CD4-positive, alpha-beta T cell treated with Interleukin-4 for 4 hours (primary cell): Measurements from ENCODE around the gene TBC1D26.
"Not testable (repeated sequence)": the region's sequence is repeated elsewhere in the genome, so short reads cannot be mapped to it uniquely, and the experiment has no call there.

Experiments used
- DNase-seq: peaks from one replicate; pipeline ENCODE4 v3.0.0-alpha.2; 2020

TBC1D26 gene

DNA sequence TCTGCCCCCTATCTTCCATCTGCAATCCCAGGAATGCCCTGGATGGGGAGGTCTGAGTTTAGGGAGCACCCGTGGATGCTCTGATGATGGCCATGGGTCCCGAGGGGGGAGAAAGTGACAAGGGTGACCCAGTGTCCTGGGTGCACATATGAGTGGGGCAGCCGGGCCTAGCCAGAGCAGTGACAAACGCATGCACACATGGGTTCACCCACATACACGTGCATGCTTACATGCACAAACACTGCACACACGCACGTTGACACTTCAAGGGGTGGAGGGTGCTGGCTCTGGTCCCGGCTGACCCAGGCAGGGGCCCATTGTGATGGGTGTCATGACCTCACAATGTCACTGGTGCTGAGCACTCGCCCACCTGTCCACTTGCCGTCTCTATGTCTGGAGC lies at the start of gene TBC1D26:
Gene TBC1D26 (plus strand): TSS at position 384 of the 400 bp plus-strand sequence. CDS start 3,066 bp downstream, outside the sequence.
- not testable (repeated sequence) for DNase-seq

DNA sequence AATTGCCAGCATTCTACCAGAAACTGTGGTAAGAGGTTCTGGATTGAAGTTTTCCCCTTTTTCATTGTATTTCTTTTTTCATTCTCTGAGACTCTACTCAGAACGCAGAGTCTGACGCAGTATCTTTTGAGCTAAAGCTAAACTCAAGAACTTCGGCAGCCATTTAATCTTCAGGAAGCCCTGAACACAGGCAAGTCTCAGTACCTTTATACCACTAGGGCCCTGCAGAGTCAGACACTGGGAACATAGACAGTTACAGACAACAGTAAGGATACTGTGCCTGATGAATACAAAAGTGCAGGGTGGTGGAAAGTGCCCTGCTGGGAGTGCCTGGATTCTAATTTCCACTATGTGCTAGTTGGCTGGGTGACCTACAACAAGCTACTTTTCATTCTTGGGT lies 48.9 kb upstream of the TBC1D26 start:
- DNase-seq = not testable (repeated sequence)

DNA sequence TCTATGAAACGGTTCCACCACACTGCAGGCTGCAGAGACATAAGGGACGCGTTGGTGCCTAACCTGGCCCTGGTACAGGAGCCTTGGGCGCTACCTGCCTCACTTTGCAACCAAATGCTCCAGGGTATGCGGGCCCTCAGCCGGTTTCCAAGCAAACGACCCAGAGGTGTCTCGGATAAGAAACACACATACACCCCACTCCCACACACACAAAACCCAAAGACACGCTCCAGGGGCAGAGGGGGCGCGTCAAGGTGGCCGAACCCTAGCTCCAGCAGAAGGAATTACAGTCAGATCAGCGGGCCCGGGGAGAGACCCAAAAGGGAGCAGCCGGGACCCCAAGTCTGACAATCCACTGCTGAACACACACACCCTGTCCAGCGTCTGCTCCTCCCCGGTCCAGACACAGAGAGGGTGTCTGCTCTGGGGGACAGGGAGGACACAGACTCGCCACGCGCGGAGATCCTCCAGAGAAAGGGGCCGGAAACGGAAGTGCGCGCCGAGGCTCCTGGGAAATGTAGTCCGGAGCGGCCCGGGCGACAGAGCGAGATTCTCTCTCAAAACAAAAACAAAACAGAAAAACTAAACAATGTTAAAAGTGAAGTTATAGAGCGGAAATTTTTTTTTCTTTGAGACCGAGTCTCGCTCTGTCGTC lies 48.1 kb upstream of the TBC1D26 start, which contains the start of gene TRIM16:
Gene TRIM16 (minus strand): TSS at position 488 of the 655 bp plus-strand sequence. CDS start 32,702 bp downstream, outside the sequence.
- DNase-seq = peak; percentile 75

DNA sequence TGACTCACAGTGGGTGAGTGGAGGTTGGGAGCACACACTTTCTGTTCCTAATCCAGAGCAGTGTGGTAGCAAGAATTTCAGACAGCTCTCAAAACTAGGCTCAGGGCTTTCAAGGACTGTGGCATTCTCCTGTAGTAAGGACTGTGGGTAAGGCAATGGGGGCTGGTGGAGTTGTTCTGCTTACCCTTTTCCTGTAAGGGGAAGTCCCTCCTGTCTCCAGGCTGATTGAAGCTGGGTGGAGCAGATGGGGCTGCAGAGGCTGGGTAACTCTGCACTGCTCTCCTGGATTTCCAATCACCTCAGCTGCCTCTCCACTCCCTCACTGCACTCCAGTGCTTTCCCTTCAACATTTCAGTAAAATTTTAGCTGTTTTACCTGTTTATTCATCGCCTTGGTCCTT lies 44.6 kb upstream of the TBC1D26 start:
- DNase-seq = not testable (repeated sequence)

DNA sequence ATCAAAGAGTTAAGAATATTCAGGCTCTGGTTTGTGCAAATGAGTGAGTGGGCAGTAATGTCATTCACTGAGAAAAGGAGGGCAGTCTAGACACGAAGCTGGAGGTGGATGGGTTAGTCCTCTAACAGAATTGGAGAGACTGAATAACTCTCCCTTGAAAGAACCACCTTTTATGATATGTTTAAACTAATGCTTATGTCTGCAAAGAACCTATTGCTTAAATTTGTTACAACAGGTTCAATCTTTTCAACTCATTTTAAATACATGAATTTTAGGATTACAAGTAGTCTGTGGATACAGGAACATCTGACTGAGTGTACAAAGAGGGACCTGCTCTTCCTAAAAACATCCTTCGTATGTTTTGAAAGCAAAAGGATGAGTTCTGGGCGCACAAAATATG lies 33.1 kb upstream of the TBC1D26 start:
- not testable (repeated sequence) for DNase-seq

DNA sequence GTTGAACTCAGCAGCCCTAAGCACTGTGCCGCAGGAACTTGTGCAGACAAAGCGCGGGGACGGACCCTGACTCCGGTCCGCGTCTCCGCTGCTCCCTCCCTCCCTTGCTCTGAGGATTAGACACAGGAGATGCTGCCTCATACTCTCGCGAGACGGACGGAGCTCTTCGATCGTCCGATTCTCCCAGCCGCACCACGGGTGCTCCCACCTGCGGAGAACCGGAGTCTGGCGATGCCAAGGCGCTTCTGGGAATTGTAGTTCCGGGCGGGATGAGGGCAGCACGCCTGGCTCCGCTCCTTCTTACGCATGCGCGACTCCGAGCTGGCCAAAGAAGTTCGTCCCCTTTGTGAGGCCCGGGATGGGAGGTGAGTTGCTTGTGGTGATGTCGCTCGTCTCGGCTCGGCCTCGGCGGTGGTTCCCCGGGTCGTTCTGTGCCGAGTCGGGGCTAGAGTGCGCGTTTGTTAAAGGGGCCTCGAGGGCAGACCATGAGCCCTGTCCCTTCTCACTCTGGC lies 32.6 kb upstream of the TBC1D26 start, which contains the start of gene ZNF286A:
Gene ZNF286A (plus strand): TSS at position 340 of the 512 bp plus-strand sequence. CDS start 578 bp downstream, outside the sequence.
- peak; percentile 99 for DNase-seq

DNA sequence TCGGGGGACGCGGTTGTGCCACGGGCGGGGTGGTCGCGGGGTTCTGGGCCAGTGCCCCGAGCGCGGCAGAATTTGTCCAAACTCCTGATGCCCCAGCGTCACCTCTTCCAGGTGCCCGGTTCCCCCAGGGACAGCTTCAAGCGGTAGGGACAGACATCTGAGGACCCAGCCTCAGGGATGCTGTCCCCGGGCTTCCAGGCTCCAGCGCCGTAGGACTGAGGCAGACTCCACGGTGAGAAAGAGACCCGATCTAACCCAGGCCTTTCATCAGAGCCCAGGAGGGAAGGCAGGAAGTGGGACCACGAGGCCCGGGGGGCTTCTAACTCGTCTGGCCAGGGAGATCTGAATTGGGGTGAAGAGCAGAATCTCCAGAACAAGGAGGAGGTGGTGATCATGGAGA lies 32.1 kb upstream of the TBC1D26 start:
- DNase-seq = not testable (repeated sequence)

DNA sequence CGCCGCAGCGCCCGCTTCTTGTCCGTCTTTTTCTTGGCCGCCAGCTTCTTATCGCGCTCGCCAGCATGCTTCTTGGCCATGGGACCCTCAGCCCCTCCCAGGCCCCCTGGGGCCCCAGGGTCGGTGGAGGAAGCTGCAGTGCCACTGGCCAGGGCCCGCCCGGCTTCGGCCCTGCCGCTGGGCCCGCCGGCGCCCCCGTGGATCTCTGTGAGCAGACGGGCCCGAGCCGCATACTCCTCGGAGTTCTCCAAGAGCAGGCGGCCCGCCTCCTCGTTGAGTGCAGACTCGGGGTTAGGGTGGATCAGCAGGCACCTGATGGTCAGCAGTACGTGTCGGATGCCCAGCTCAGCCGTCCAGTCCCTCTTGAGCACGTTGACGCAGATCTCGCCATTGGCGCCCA lies 27.8 kb upstream of the TBC1D26 start:
- not testable (repeated sequence) for DNase-seq

DNA sequence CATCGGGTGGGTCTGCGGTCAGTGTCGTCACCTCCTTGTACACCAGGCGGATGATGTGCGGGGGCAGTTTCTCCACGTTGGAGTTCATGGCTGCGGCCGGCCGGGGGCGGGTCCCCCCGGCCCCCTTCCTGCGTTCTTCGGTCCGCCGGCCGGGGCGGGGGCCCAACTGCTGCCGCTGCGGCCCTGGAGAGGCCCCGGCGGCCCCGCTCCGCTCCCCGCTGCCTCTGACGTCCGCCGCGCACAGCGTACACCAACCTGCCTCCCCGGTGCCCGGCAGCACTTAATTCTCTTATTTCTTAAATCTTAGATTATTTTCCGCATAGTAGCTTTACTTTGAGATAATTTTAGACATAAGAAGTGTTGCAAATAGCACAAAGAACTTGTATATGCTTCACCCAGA lies 27.3 kb upstream of the TBC1D26 start:
- DNase-seq = not testable (repeated sequence)

DNA sequence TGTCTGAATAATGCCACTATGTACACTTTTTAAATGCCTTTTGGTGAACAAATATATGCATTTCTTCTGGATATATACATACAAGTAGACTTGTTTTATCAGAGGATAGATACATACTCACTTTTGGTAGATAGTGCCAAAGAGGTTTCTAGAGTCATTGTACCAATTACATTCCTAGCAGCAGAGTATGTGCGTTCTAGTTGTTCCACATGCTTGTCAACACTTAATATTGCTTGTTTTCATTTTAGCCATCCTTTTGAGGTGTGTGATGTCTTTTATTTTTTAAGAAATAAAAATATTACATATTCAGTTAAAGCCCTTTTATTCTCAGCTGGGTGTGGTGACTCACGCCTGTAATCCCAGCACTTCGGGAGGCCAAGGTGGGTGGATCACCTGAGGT lies 23.2 kb upstream of the TBC1D26 start:
- DNase-seq = not testable (repeated sequence)

DNA sequence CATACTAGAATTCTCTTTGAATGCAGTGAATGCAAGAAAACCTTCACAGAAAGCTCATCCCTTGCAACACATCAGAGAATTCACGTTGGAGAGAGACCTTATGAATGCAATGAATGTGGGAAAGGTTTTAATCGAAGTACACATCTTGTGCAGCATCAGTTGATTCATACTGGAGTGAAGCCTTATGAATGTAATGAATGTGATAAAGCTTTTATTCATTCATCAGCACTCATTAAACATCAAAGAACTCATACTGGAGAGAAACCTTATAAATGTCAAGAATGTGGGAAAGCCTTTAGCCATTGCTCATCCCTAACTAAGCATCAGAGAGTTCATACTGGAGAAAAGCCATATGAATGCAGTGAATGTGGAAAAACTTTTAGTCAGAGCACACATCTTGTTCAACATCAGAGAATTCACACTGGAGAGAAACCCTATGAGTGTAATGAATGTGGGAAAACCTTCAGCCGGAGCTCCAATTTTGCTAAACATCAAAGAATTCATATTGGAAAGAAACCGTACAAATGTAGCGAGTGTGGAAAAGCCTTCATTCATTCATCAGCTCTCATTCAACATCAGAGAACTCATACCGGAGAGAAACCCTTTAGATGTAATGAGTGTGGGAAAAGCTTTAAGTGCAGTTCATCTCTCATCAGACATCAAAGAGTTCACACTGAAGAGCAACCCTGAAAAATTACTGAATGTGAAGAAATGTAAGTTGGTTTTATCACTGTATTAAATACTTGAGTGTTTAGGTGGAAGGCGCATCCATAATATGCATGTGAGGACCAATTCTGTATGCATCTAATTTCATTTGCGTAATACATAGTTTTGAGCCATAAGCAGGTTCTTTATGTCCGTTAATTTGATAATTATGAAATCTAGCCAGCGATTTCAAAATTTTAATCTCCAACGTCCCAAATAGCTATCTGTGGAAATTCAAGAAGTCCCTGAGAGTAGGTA lies 15.2 kb upstream of the TBC1D26 start:
- DNase-seq = not testable (repeated sequence)

DNA sequence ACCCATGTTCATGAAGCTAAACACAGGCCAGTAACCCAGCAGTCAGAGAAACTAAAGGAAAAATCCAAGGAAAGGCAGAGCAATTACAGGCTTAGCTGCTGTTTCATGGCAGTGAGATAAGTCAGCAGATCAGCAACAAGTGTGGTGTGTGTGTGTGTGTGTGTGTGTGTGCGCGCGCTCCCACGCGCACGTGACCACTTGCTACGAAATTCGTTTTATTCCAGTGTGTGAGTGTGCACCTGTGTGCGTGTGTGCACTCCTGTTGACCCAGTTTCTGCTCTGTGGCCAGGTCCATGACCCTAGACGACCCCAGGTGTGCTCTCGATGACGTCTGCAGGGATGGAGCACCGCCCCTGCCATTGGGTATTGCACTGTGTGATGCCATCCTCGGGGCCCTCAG lies 1.5 kb upstream of the TBC1D26 start:
- DNase-seq = not testable (repeated sequence)

DNA sequence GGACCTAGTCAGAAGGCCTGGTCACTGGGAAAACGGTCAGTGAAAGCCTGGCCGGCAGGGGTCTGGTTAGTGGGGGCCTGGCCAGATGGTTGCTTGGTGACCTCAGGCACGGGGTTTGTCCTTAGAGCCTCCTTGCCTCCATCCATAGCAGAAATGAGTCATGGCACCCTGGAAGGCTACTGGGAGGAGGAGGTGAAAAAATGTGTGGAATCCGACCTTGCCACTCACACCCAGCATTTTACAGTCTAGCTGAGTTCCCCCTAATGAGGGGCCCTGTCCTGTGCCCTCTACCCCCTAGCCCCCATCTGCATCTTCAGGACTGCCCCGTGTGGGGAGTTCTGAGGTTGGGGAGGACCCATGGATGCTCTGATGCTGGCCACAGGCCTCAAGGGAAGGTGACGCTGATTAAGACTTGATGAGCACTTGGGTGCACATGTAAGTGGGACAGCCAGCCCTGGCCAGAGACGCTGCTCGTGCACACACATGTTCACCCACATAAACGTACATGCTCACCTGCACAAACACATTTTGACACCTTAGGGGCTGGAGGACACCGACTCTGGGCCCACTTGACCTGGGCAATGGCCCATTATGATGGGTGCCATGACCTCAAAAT lies 1.2 kb downstream of the TBC1D26 start:
- DNase-seq = not testable (repeated sequence)

DNA sequence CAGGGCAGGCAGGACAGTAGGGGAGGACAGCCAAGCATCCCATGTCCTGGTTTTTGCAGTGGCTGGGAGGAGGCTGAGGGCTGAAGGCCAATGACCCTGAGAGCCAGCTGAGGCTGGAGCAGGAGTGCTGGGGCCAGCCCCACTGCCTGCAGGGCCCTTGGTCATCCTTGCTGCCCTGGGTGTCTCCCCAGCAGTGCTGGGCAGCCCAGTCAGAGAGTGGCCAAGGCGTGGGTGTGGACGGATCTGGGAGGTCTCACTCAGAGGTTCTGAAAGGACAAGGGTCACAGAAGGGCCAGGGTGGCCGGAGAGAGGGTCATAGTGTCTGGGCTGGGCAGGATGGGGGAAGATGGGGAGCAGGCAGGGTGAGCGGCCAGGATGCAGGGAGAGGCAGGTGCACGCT lies 4.5 kb downstream of the TBC1D26 start:
- DNase-seq = not testable (repeated sequence)

DNA sequence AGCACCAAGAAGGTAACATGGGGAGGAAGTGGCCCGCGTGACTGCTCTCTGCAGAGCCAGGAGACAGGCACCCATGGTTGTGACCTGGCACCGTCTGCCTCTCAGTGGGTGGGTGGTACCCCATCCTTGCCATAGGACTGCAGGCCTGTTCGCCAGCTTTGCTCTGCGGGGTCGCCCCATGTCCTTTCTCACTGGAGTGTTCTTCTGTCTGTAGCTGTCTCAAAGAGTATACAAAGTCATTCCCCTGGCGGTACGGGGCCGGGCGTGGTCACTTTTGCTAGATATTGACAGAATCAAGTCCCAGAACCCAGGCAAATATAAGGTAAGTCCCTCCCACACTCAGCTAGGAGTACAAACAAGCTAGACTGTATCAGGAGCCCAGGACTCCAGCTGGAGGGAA lies 6.0 kb downstream of the TBC1D26 start:
- DNase-seq = no peak

DNA sequence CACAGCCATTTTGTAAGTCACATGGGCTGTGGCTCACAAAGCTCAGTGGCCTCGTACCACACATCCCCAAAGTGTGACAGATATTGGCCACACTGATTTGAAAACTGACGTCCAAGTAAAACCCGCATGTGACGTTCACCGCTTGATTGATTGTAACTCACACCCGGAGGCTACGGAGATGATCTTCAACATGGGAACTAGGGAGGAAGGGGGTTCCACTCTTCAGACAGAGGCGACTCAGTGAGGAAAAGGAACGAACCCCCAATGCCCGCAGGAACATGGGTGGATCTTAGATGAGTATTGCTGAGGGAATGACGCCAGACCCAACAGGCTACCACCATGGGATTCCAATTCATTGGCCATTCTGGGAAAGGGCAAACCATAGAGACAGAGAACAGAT lies 7.2 kb downstream of the TBC1D26 start:
- DNase-seq = not testable (repeated sequence)

DNA sequence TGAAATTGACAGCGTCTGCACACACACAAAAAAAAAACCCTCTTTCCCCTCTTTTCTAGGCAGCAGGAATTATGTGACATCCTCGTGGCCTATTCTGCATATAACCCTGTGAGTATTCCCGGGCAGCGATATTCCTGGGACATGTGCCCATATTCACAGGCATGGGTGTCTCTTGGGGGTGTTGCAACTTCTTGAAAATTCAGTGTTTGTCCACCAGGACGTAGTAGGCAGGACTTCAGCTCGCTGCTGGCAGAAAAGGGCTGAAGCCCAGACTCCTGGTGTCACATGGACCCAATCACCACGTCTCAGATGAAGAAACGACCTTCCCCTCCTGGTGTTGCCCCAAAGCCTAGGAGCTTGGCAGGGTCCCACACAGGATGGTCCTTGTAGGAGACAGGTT lies 8.0 kb downstream of the TBC1D26 start:
- not testable (repeated sequence) for DNase-seq

DNA sequence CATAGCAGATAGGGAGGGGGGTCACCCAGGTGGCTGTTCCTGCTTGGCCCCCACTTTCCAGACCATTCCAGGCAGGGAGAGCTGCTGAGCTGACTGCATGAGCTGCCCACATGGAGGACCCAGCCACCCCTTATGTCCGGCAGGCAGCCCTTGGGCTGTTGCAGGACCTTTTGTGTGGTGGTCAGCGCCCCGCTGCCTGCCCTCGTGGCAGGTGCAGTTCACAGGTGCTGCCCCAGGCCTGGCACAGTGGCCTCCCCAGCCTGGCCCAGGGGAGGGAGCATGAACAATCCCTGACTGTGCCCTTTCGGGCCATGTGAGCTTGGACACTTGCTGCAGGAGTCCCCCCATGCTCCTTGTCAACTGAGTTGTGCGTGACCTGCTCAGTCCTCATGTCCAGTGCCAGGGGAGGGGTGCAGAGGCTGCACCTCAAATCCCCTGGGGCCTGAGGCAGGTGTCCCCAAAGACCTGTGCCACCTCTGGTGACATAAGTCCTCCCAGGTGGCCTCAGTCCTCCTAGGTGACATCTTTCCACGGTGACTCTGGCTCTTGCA lies 8.6 kb downstream of the TBC1D26 start:
- no peak for DNase-seq

DNA sequence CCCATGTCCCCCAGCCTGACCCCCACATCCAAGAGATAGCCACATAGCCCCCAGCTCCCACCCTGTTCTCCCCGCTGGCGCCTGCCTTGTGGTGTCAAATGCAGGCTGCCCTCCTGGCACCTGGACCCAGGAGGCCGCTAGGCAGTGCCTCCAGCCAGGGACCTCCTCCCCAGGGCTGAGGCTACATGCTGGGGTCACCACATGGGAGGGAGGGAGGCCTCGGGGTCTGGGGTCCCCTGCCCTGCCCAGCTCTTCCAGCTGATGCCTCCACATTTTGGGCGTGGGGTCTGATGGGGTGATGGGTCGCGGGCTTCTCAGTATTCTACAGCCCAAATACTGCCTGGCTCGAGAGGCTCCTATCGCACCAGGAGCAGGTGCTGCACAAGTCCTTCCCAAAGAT lies 9.5 kb downstream of the TBC1D26 start:
- no peak for DNase-seq

DNA sequence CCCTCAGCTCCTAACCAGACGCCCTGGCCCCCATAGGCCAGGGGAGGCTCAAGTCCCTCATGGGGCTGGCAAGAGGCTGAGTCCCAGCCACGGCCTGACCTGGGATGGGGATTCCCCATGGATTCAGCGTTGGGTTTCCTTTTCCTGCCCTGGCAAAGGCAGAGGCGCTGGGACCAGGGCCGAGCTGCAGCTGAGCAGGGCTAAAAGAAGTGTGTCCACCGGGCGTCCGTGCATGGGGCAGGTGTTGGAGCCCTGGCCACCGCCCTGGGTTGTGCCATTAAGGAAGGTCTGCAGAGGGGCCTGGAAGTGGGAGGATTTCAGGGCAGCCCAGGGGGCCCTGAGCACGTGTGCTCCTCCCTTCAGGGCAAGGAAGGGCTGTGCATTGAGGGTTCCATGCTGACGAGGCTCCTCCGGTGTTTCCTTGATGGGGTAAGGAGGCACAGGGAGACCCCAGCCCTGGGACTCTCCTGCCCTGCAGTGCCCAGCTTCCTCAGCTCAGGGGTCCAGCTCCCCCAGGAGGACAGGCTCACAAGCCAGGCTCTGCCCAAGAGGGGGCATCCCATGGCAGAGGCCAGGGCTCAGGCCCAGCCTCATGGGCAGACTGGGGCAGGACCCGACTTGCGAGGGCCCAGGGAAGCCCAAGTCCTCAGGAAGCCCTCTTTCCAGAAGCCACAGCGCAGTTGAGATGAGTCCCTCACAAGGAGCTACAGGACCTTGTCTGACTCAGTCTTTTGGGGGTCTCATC lies 10.1 kb downstream of the TBC1D26 start:
- DNase-seq = no peak

DNA sequence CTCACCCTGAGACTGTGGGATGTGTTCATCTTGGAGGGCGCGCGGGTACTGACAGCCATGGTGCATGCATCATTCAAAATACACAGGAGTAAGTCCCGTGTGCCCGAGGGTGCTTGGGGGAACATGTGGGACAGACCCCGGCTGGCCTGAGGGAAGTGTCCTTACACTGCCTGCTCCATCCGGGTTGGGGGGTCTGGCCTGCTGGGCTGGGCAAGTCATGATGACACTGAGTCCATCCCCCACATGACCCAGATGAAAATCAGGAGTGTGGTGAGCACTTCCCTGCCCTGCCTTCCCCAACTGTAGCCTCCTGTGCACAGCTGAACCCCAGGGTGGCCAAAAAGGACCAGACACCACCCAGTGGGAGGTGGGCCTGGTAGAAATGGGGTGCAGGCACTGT lies 10.8 kb downstream of the TBC1D26 start:
- DNase-seq = no peak
